ENCODE data around the gene TSHZ3.

Gene TSHZ3

GRCh38 chr19:31349160-31349881 is at the start of gene TSHZ3:
Gene TSHZ3 (minus strand): TSS chr19:31349436. CDS start chr19:31349219, 217 bp downstream.
- peak in 1 of 2 donors; percentile 19 for DNase-seq (ENCODE audit: low read depth in 2 of 2)

DNA sequence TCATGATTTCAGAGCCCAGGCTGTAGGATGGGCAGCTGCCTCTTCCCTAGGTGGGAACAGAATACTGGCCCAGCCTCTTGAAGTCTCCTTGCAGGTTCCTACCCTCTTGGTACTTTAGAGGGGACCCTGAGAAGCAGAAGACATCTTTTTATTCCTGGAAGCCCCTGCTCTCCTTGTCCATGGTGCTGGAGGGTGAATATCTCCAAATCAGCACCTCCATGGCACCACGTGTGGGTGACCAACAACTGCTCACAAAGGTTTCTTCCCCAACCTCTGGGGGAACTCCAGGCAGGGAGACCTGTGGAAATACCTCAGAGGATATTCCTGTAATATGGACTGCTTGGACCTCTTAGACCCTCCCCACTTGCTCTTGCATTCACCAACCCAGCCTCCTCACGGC is 48.1 kb upstream of the TSHZ3 start:
- DNase-seq (ENCODE audit: low read depth in 2 of 2), result no peak

DNA sequence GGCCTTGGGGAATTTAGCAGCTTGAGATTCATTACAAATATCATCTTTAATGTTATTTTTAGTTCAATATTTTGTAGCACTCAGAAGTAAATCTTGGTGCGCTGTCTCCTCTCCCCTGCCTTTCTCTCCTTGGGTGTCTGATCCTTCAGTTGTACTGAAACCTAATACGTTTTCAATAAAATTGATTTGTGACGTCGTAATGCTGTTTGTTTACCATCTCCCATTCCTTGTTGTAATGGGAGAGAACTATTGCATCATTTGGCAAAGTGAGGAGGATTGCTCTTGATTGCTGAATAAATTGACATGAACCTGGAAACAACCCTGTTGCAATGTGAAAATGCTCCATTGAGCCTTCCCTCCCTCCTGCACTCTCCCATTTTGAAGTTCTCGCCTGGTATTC is 43.2 kb upstream of the TSHZ3 start:
- no peak for DNase-seq (ENCODE audit: low read depth in 2 of 2)

DNA sequence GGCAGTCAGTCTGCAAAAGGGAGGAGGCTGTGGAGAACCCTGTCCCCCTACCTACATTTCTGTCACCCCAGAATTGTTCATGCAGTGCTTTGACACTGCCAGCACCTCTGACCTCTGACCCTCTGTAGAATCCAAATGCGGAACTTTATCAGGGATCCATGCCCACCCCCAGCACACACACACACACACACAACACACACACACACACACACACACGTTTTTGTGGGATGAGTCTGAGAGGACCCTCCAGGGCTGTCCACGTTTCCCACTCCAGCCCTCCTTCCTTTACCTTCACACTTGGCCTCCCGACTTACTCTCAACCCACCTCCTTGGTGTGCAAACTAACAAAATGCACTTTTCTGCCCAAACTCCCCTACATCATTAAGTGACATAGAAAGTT is 42.3 kb upstream of the TSHZ3 start:
- no peak for DNase-seq (ENCODE audit: low read depth in 2 of 2)

DNA sequence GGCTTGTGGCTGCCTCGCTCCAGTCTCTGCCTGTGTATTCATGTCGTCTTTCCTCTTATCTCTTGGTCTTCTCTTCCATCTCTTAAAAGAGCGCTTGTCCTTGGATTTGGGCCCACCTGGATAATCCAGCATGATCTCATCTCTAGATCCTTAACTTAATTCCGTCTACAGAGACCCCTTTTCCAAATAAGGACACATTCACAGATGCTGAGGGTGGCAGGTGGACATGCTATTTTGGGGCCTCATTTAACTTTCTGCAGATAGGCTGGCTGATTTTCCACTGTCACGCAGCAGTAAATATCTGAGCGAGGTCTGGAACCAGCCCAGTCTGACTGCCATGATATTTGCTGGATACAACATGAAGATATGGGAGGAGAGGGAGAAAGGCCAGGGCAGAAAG is 41.5 kb upstream of the TSHZ3 start:
- no peak for DNase-seq (ENCODE audit: low read depth in 2 of 2)

DNA sequence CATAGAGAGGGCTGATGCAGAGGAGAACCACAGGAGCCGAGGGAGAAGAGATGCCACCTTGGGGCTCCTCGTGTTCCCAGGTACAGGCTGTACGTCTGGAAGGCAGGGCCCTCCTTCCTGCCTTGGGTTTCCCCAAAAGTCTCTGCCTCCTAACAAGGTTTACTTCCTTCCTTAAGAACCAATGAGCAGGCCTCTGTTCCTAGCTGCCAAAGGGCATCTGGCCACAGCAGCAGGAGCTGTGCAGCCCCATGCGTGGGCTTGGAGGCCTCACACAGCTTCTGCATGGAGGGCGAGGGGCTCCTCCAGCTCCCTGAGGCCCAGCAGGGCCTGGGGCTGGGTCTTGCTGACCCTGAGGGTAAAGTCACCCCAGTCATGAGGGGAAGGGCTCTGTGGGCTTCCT is 40.6 kb upstream of the TSHZ3 start:
- DNase-seq (ENCODE audit: low read depth in 2 of 2), result no peak

DNA sequence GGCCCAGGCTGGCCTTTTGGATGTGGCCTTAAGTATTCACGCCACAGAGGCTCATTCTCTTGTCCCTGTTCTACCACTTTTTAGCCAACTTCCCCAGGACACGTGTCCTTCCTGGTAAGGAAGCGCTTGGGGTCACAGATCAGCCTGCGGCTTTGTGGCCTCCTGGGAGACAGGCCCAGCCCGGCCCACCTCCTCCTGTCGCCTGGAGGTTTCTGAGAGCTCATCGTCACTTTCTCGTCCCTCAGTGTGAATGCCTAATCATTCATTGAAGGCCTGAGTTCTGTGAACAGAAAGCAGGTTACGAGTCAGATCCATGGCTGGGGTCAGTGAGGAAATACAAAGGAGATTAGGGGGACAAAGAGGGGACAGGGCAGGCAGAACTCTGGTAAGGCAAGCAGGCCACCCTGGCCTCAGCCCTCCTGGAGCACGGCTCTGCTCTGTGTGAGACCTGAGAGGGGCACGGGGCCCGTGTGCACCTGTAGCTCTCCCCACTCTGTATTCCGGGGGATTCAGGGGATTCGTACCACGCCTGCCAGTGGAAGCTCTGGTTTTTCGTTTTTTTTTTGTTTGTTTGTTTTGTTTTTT is 38.6 kb upstream of the TSHZ3 start:
- DNase-seq (ENCODE audit: low read depth in 2 of 2), result no peak

DNA sequence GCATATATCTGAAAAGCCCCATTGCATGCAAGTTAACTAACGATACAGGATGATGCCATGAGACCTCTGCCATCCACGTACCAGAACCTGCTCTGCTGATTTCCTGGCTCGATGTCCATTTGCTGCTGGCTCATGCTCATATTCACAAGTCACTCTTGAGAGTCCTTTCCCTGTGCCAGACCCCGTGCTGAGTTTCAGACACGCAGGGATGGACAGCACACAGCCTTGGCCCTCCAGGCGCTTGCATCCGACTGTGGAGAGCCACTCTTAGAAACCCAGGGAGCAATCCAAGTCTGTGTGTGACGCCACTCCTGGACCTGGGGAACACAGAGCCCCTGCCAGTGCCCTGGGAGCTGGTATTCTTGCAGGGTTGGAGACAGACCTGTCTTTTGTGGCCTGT is 37.6 kb upstream of the TSHZ3 start:
- DNase-seq (ENCODE audit: low read depth in 2 of 2), result no peak

GRCh38 chr19:31385744-31386143 is 36.5 kb upstream of the TSHZ3 start:
- no peak for DNase-seq (ENCODE audit: low read depth in 2 of 2)

DNA sequence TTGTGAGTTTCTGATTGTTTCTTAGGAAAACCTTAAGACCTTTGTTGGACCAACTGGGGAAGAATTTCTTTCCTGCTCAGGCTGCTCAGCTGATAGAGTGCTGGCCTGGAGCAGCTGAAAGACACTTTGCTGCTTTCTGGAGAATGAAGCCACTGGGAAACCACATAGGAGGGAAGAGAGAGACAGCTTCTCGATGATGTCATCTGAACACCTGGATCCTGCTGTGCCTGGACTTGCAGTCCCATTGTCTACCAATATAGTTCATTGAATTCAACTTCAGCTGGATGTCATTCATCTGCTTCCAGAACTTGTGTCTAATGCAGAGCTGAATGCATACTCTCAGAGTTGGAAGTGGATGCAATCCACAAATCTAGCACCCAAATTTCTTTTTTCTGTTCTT is 34.3 kb upstream of the TSHZ3 start:
- no peak for DNase-seq (ENCODE audit: low read depth in 2 of 2)

GRCh38 chr19:31380854-31381253 is 31.6 kb upstream of the TSHZ3 start:
- no peak for DNase-seq (ENCODE audit: low read depth in 2 of 2)

GRCh38 chr19:31378404-31378803 is 29.2 kb upstream of the TSHZ3 start:
- no peak for DNase-seq (ENCODE audit: low read depth in 2 of 2)

DNA sequence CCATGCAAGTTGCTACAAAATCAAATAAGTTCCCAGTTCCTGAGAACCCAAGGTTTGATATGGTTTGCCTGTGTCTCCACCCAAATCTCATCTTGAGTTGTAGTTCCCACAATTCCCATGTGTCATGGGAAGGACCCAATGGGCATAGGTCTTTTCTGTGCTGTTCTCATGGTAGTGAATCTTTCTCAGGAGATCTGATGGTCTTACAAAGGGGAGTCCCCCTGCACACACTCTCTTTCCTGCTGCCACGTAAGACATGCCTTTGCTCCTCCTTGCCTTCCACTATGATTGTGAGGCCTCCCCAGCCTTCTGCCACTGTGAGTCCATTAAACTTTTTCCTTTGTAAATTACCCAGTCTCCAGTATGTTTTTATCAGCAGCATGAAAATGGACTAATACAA is 28.5 kb upstream of the TSHZ3 start:
- DNase-seq (ENCODE audit: low read depth in 2 of 2), result no peak

DNA sequence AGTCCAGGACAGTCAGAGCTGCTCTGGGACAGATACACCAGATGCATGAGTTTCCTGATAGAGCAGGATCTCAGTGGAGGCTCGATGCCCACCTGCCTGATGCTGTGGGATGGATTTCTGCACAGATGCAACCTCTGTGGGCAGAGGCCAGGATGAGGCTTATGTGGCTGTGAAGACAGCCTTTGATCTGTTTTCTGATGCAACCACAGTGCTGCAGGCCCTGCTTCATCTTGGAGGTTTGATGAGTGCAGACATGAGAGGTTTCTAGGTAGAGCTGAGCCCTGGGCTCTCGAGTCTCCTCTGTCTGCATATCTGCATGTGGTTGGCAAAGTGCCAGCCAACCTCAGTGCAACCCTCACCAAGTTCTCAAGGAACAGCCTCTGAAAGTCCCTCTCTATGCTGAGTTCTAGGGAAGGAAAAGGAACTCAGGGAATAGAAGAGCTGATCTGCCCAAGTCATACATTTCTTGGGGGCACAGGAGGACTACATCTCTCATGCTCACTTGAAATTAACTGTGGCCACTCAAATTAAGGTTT is 23.1 kb upstream of the TSHZ3 start:
- DNase-seq (ENCODE audit: low read depth in 2 of 2), result no peak

GRCh38 chr19:31370216-31370615 is 21.0 kb upstream of the TSHZ3 start:
- DNase-seq (ENCODE audit: low read depth in 2 of 2), result no peak

DNA sequence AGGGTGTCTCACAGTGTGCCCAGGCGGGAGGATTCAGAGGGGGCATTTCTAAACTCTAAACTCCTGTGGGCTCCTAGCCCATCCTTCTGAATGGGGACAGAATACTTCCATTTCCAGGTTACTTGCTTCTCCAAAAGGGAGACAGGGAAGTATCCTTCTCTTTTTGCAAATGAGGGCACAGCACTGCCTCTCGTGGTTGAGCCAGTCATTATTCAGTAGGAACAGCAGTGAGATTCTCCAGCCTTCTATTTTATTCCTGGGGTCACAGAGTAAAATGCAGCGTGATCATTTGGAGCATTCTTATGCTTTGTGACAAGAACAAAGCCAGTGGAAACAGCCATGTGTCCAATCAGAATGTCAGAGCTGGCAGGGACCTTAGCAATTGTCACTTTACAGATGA is 15.7 kb upstream of the TSHZ3 start:
- DNase-seq (ENCODE audit: low read depth in 2 of 2), result no peak

DNA sequence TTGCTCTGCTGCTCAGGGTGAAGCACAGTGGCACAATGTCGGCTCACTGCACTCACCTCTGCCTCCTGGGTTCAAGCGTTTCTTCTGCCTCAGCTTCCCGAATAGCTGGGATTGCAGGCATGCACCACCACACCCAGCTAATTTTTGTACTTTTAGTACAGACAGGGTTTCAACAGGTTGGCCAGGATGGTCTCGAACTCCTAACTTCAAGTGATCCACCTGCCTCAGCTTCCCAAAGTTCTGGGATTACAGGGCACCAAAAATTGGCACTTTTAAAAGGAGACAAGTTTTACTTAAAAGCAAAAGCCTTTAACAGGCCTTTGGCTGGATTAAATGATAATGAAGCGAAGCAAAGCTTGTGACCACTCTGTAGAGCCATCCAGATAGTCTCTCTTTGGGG is 12.5 kb upstream of the TSHZ3 start:
- DNase-seq (ENCODE audit: low read depth in 2 of 2), result no peak

DNA sequence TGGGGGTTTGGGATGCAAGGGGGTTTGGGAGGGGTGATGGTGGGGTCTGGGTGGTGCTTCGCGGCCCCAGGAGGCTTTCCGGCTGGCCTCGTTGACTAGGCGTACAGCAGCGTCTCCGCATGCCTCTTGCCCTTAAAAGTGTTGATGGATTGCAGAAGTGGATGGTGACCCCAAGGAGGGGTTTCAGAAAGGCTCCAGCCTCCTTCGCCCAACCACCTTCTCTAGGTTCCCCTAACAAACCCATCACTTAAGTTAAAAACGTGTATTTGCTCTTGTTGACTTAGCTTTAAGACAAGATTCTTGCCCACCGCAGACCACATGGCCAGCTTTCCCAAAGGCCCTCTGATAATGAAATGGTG is 8.1 kb upstream of the TSHZ3 start:
- DNase-seq (ENCODE audit: low read depth in 2 of 2), result no peak

- DNase-seq (ENCODE audit: low read depth in 2 of 2), result peak in 1 of 2 donors; percentile 31
Measured at GRCh38 chr19:31356587-31357314, 7.5 kb upstream of the TSHZ3 start.

- DNase-seq (ENCODE audit: low read depth in 2 of 2), result no peak
Measured at GRCh38 chr19:31355665-31356289, 6.5 kb upstream of the TSHZ3 start.

- no peak for DNase-seq (ENCODE audit: low read depth in 2 of 2)
Measured at GRCh38 chr19:31354799-31355664, 5.8 kb upstream of the TSHZ3 start.

DNA sequence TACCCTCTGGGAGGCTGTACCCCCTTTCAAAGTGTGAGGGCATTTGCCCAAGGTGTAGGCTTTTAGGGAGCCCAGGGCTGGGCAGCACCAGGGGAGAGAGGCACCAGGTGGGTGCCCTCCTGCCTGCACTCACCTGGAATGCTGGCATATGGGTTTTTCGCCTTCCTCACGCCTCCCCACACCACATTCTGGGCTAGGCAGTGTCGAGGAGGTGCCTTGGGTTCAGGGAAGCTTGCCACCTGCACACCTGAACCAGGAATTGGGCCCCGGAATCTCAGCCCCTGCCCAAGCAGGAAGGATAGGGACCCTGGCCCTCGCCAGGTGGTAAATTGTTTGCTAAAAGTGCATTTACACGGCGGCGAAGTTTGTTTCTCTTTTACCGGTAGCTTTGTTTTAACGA is 5.1 kb upstream of the TSHZ3 start:
- DNase-seq (ENCODE audit: low read depth in 2 of 2), result no peak
